Fibroblast of peridontal ligament (primary cell): ENCODE measurements around the gene SLC16A13.

Experiments used
- DNase-seq: peaks from one replicate; pipeline ENCODE4 v3.0.0-alpha.2; 2010; ENCODE audit errors: extremely low read depth

The SLC16A13 gene

GRCh38 chr17:7014261-7014994 lies 21.4 kb upstream of the SLC16A13 start:
- peak; percentile 92 for DNase-seq

GRCh38 chr17:7014995-7015958 lies 20.5 kb upstream of the SLC16A13 start:
- peak; percentile 56 for DNase-seq

- DNase-seq: no peak
These were observed 19.4 kb upstream of the SLC16A13 start for GRCh38 chr17:7016418-7016817.

GRCh38 chr17:7016886-7017826 lies 18.7 kb upstream of the SLC16A13 start:
- DNase-seq: no peak

- DNase-seq: no peak
These were observed 18.0 kb upstream of the SLC16A13 start for GRCh38 chr17:7017827-7018200.

GRCh38 chr17:7018331-7018964 lies 17.4 kb upstream of the SLC16A13 start:
- DNase-seq: no peak

GRCh38 chr17:7019367-7019766 lies 16.4 kb upstream of the SLC16A13 start:
- DNase-seq: no peak

GRCh38 chr17:7019839-7020519 lies 15.8 kb upstream of the SLC16A13 start:
- DNase-seq: peak; percentile 60

- no peak for DNase-seq
These were observed 14.7 kb upstream of the SLC16A13 start for GRCh38 chr17:7020894-7021664.

- DNase-seq: peak; percentile 45
These were observed 13.6 kb upstream of the SLC16A13 start for GRCh38 chr17:7021993-7022778.

GRCh38 chr17:7022781-7023571 lies 12.8 kb upstream of the SLC16A13 start, which contains the start of gene BCL6B:
TSS of gene BCL6B (plus strand) at chr17:7023050. CDS start at chr17:7023672, 622 bp downstream.
- no peak for DNase-seq

- DNase-seq: peak; percentile 54
These were observed 12.0 kb upstream of the SLC16A13 start for GRCh38 chr17:7023576-7024401.

GRCh38 chr17:7024402-7024785 lies 11.4 kb upstream of the SLC16A13 start:
- no peak for DNase-seq

- DNase-seq: no peak
These were observed 10.6 kb upstream of the SLC16A13 start for GRCh38 chr17:7025245-7025644.

- DNase-seq: no peak
These were observed 9.2 kb upstream of the SLC16A13 start for GRCh38 chr17:7026471-7027115.

- DNase-seq: no peak
These were observed 8.5 kb upstream of the SLC16A13 start for GRCh38 chr17:7027335-7027734.

GRCh38 chr17:7029096-7029495 lies 6.7 kb upstream of the SLC16A13 start:
- no peak for DNase-seq
